Naive B cell (primary cell): ENCODE results near the gene SPATS2. TPM values are rescaled to one million over a fixed set of nuclear protein-coding genes. Genes with fewer than 3 reads are reported as not detected.
"Not testable (repeated sequence)": the region's sequence is repeated elsewhere in the genome, so short reads cannot be mapped to it uniquely, and the experiment has no call there.

Source experiments
- ATAC-seq, 2 donors: fragments of 150-1000 bp; cut with Tn5 transposase; 2 replicates each; pipeline ENCODE4 v1.10.0; 2021; ENCODE audit warnings: low read depth in 2 of 2, mild to moderate bottlenecking in 2 of 2, moderate library complexity in 2 of 2
- DNase-seq: peaks from one replicate; pipeline ENCODE4 v3.0.0; 2022
- H3K27ac Mint-ChIP-seq, 6 donors: one replicate each; pipeline ENCODE4 v1.8.0; 2020 to 2022; ENCODE audit warnings: mild to moderate bottlenecking in 6 of 6, mixed read lengths in 6 of 6, moderate library complexity in 5 of 6, inconsistent platforms in 2 of 6
- H3K27me3 Mint-ChIP-seq, 3 donors: one replicate each; pipeline ENCODE4 v1.8.0; 2021 to 2022; ENCODE audit warnings: mixed read lengths in 3 of 3, mild to moderate bottlenecking in 1 of 3
- H3K36me3 Mint-ChIP-seq, 2 donors: one replicate each; pipeline ENCODE4 v1.8.0; 2020 to 2022; ENCODE audit warnings: mixed read lengths in 2 of 2, inconsistent platforms in 1 of 2, mild to moderate bottlenecking in 1 of 2
- H3K4me1 Mint-ChIP-seq, 3 donors: one replicate each; pipeline ENCODE4 v1.8.0; 2020 to 2022; ENCODE audit warnings: mixed read lengths in 3 of 3, inconsistent platforms in 1 of 3, mild to moderate bottlenecking in 1 of 3, moderate library complexity in 1 of 3
- H3K4me3 Mint-ChIP-seq, 8 donors: one replicate each; pipeline ENCODE4 v1.8.0; 2020 to 2022; ENCODE audit warnings: mild to moderate bottlenecking in 8 of 8, mixed read lengths in 8 of 8, moderate library complexity in 8 of 8, inconsistent platforms in 2 of 8
- H3K9me3 Mint-ChIP-seq, 7 donors: one replicate each; pipeline ENCODE4 v1.8.0; 2020 to 2022; ENCODE audit warnings: mixed read lengths in 7 of 7, mild to moderate bottlenecking in 5 of 7, inconsistent platforms in 2 of 7, moderate library complexity in 1 of 7
- polyA plus RNA-seq, 6 donors: library from polyadenylated mRNA; unstranded; fragments of 300-500 nt; fragmentation: Illumina TruSeq; gene quantifications; one replicate each; pipeline ENCODE4 v1.2.3, GENCODE V29; 2021; ENCODE audit warnings: low read depth in 6 of 6

SPATS2 gene
- polyA plus RNA-seq, 6 donors from 2014 or later: 1.9 to 11.4 (median 9.0) TPM

DNA sequence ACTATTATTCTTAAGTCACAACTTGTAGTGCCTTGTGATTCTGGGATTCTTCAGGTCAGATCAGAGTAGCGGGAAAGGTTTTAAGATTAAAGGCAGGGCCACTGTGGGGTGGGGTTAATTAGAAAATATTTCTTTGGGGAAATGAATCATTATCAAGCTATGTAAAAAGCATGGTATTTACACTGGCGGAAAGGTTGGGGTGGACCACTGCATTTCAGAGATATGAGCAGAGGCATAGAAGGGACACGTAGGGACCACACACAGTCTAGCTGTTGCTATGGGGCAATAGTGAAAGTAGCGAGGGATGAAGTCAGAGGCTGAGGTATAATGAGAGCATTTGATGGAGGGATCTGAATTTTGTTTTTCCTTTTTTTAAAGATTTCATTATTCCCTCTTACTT, 139.9 kb downstream of the SPATS2 start:
- ATAC-seq: no peak
- peaks cover 0 to 10% of the 10 kb centered on the region in 2 donors for H3K36me3 Mint-ChIP-seq
- peak overlapping the region in 1 of 6 donors; percentile 85 for H3K27ac Mint-ChIP-seq
- no peak overlapping the region for H3K4me3 Mint-ChIP-seq
- peaks cover 0 to 7% (median 0%) of the 10 kb centered on the region in 3 donors for H3K4me1 Mint-ChIP-seq
- no peaks in the 10 kb centered on the region for H3K27me3 Mint-ChIP-seq
- DNase-seq: no peak
- no peaks in the 10 kb centered on the region for H3K9me3 Mint-ChIP-seq

DNA sequence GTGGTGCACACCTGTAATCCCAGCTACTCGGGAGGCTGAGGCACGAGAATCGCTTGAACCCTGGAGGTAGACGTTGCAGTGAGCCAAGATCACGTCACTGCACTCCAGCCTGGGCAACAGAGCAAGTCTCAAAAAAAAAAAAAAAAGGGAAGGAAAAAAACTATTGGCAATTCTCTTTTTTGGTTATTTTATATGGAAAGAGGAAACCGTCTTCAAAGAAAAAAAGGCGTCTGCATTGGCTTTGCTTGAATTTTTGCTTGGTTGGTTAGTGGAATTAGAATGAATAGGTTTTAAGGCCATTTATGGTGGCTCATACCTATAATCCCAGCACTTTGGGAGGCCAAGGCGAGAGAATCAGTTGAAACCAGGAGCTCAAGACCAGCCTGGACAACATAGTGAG, 142.4 kb downstream of the SPATS2 start:
- H3K27me3 Mint-ChIP-seq, H3K27ac Mint-ChIP-seq, DNase-seq, H3K36me3 Mint-ChIP-seq, H3K9me3 Mint-ChIP-seq, ATAC-seq, H3K4me1 Mint-ChIP-seq, H3K4me3 Mint-ChIP-seq: not testable (repeated sequence)

DNA sequence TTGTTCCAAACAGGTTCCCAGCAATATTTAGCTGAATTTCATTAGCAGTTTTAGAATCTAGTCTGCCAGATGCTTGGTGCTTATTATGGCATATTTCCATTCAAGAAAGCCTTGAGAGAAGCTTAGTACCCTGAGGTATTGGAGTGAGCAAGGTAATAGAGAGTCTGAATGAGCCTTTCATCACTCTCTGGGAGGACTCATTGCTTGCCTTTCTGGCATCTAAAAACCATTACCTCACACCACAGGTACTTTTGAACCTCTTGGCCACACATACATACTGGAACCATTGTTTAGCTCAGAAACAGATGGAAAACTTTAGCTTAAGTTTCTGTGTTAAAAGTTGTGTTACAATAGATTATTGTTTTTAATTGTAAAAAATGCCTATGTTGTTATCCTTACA, 144.1 kb downstream of the SPATS2 start:
- H3K27ac Mint-ChIP-seq: no peak overlapping the region

DNA sequence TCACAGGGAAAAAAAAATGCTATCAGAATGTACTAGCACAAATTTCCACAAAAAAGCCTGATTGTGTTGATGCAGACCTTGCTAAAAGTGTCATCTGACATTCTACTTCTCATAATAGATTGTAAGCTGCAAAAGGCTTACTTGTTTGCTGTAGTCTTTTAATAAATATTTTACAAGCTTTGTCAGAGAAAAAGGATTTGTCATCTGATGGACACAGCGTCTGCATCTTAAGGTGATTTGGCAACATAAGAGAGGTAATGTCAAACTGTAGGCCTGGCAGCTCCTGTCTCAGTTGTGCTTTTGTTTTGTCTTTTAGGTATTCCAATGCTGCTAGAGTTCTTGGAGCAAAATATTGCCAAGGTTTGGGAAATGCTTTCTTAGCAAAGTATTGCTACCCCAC, 145.3 kb downstream of the SPATS2 start:
- Mint-ChIP-seq H3K27me3 (no peaks in the 10 kb centered on the region), H3K4me3 (no peak overlapping the region), H3K9me3 (no peaks in the 10 kb centered on the region), H3K36me3 (no peaks in the 10 kb centered on the region), H3K4me1 (no peaks in the 10 kb centered on the region), H3K27ac (no peak overlapping the region)
- ATAC-seq (no peak), DNase-seq (no peak)

More for the DNA sequence above, 144.1 kb downstream of the SPATS2 start:
- DNase-seq: no peak
- Mint-ChIP-seq H3K36me3 (no peaks in the 10 kb centered on the region), H3K9me3 (no peaks in the 10 kb centered on the region), H3K4me3 (no peak overlapping the region), H3K27me3 (no peaks in the 10 kb centered on the region), H3K4me1 (no peaks in the 10 kb centered on the region)
- no peak for ATAC-seq

DNA sequence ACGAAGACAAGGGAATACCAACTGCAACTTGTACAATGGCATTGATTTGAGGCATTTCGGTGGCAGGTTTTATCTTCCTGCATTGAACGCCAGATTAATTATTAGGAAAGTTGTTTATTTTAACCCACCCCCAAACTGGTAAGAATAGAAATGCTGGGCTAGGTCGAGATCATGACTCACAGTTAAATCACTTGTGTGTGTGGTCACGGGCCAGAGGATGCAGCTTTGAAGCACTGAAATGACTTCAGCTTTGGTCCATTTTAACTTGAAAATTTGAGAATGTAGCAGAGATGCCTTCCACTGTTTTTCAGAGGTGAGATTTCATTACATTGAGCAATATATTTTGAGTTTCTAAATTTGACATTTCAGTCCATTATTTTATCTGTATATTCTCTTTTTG, 148.0 kb downstream of the SPATS2 start:
- no peaks in the 10 kb centered on the region for H3K36me3 Mint-ChIP-seq
- H3K27me3 Mint-ChIP-seq: no peaks in the 10 kb centered on the region
- H3K9me3 Mint-ChIP-seq: no peaks in the 10 kb centered on the region
- ATAC-seq (no peak), DNase-seq (no peak)
- H3K4me3 Mint-ChIP-seq: no peak overlapping the region
- H3K4me1 Mint-ChIP-seq: no peaks in the 10 kb centered on the region
- H3K27ac Mint-ChIP-seq: no peak overlapping the region

DNA sequence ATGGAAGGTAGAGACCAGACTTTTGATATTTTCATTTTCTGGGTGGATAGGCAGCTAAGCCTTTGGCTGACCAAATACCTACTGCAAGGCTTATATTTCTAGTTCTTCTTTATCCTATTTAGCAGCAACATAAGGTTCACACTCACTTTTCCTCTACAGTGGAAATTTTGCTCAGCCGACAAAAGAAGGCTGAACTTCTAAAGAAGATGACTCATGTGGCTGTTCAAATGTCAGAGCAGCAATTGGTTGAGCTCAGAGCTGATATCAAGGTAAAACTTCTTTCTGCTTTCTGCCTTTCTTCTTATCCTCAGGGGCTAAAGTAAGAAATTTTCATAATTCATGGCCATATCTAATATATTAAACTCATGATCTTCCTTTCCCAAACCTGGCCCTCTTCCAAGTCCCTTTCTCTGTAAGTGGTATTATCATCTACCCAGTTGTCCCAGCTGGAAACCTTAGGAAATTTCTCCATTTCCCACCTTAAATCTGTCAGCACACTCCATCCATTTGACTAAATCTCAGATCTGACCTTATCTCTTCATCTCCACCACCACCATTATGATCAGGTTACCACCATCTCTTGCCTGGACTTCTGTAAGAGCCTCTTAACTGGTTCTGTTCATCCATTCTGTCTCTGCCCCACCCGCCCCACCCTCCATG, 151.8 kb downstream of the SPATS2 start:
- no peak overlapping the region for H3K4me3 Mint-ChIP-seq
- peaks cover 5 to 14% (median 10%) of the 10 kb centered on the region in 3 donors for H3K4me1 Mint-ChIP-seq
- H3K27ac Mint-ChIP-seq: peak overlapping the region in 1 of 6 donors; percentile 72
- no peaks in the 10 kb centered on the region for H3K36me3 Mint-ChIP-seq
- no peaks in the 10 kb centered on the region for H3K27me3 Mint-ChIP-seq
- DNase-seq: no peak
- no peak for ATAC-seq
- H3K9me3 Mint-ChIP-seq: no peaks in the 10 kb centered on the region

DNA sequence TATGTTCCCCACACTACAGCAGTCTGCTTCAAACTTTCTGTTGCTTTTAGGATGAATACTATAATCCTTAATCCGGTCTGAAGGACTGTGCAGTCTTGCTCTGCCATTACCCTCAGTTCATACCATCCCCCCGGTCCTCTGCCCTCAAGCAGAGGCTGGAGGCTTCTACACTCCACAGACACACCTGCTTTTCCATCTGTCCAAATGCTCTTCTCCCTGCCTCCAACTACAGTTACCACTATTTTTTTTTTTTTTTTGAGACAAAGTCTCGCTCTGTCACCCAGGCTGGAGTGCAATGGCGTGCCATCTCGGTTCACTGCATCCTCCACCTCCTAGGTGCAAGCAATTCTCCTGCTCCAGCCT, 152.3 kb downstream of the SPATS2 start:
- Mint-ChIP-seq H3K27me3 (no peaks in the 10 kb centered on the region), H3K36me3 (no peaks in the 10 kb centered on the region), H3K27ac (peak overlapping the region in 1 of 6 donors; percentile 83), H3K4me3 (no peak overlapping the region), H3K9me3 (no peaks in the 10 kb centered on the region), H3K4me1 (peaks cover 5 to 14% (median 10%) of the 10 kb centered on the region in 3 donors)
- ATAC-seq (no peak), DNase-seq (no peak)

DNA sequence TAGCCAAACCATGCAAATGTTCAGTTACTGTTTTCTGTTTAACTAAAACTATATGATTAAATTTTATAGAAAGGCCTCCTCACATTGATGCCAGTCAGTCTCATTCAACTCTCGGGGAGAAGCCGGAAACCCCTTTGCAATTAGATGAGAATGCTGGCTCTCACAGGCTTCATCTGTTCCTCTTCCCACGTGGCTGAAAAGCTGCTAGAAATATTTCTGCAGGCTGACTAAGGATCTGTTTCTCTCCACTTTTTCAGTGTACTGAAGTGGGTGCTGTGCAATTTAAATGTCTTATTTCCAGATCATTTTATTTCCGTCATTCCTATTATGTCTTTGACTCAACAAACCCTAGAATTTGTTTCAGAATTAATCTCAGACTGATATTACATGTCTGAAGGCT, 154.1 kb downstream of the SPATS2 start:
- Mint-ChIP-seq H3K4me3 (peak overlapping the region in 1 of 8 donors; percentile 21), H3K27ac (peak overlapping the region in 1 of 6 donors; percentile 88), H3K27me3 (no peaks in the 10 kb centered on the region), H3K36me3 (peaks cover 5 to 9% of the 10 kb centered on the region in 2 donors), H3K9me3 (no peaks in the 10 kb centered on the region), H3K4me1 (peaks cover 5 to 14% (median 10%) of the 10 kb centered on the region in 3 donors)
- ATAC-seq (no peak), DNase-seq (no peak)

DNA sequence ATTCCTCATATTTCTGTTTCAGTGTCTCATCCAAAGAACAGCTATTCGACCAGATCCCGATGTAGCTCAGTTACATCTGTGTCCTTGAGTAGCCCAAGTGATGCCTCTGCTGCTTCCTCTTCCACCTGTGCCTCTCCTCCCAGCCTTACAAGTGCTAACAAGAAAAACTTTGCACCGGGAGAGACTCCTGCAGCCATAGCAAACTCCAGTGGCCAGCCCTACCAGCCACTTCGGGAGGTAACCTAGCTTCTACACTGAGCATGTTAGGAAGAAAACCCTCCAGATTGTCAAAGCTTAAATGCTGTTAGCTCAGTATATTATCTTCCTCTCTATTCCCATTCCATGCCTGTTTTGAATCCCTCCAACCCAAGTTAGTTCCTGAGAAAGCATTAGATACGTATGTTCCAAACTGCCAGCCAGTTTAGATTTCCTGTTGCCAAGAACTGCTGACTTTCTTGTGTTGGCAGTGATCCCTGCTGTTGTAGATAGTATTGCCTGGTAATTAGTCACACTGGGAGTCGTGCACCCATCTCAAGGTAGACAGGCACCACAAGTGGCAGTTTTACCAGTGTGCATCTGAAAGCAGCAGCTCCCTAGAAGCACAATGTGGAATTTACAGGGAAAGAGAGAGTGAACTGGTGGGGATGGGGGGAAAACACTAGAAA, 157.5 kb downstream of the SPATS2 start:
- Mint-ChIP-seq H3K9me3 (no peaks in the 10 kb centered on the region), H3K27ac (no peak overlapping the region), H3K27me3 (no peaks in the 10 kb centered on the region), H3K36me3 (peaks cover 5 to 9% of the 10 kb centered on the region in 2 donors), H3K4me1 (peaks cover 10 to 14% (median 12%) of the 10 kb centered on the region in 3 donors), H3K4me3 (no peak overlapping the region)
- ATAC-seq (no peak), DNase-seq (no peak)

DNA sequence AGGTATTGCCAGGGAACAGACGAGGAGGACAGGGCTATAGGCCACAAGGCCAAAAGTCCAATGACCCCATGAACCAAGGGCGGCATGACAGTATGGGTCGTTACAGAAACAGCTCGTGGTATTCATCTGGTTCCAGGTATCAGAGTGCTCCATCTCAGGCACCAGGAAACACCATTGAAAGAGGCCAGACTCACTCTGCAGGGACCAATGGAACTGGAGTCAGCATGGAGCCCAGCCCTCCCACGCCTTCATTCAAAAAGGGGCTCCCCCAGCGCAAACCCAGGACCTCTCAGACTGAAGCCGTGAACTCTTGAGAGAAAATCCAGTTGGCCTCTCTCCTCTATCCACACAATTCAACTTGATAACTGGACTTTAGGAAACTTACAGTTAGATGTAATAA, 158.7 kb downstream of the SPATS2 start:
- H3K27ac Mint-ChIP-seq: no peak overlapping the region
- H3K9me3 Mint-ChIP-seq: no peaks in the 10 kb centered on the region
- peaks cover 10 to 14% (median 12%) of the 10 kb centered on the region in 3 donors for H3K4me1 Mint-ChIP-seq
- H3K36me3 Mint-ChIP-seq: peaks cover 5 to 9% of the 10 kb centered on the region in 2 donors
- H3K4me3 Mint-ChIP-seq: no peak overlapping the region
- DNase-seq: no peak
- no peaks in the 10 kb centered on the region for H3K27me3 Mint-ChIP-seq
- no peak for ATAC-seq

DNA sequence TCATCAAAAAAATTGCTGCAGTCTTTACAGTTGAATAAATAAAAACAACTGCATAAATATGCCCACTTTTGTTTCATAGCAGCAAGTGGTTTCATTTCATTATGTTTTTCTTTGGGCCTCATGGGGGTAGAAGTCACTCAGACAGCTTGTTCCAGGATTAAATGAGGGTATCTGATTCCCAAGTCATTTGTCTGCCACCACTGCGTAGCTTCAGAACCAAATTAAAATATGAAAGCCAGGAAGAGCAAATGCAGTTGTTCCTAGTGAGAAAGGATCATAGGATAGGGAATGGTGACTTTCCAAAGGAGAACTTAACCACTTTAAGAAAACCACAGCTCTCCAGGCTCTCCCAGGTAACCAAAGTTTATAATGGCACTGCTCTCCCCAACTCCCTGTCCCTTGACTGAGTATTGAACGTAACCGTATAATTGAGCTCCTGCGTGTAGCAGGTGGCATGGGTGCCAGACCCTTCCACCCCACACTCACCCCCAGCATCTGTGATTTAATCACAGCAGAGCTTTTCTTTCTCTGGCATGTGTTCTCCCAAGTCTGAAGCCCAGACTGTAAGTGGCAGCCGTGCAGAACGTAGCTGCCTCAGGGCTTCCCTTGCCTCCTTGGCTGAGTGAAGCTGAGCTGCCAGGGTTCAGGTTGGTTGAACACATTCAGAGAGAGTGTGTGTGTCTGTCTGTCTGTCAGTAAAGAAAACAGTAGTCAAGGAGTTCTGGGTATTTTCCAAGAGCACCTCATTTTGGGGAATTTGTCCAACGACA, 160.3 kb downstream of the SPATS2 start:
- H3K27me3 Mint-ChIP-seq: peaks cover 0 to 1% (median 0%) of the 10 kb centered on the region in 3 donors
- peaks cover 1 to 4% (median 3%) of the 10 kb centered on the region in 3 donors for H3K4me1 Mint-ChIP-seq
- ATAC-seq: no peak
- H3K4me3 Mint-ChIP-seq: no peak overlapping the region
- no peak overlapping the region for H3K27ac Mint-ChIP-seq
- DNase-seq: no peak
- peaks cover 5 to 9% of the 10 kb centered on the region in 2 donors for H3K36me3 Mint-ChIP-seq
- H3K9me3 Mint-ChIP-seq: no peaks in the 10 kb centered on the region

DNA sequence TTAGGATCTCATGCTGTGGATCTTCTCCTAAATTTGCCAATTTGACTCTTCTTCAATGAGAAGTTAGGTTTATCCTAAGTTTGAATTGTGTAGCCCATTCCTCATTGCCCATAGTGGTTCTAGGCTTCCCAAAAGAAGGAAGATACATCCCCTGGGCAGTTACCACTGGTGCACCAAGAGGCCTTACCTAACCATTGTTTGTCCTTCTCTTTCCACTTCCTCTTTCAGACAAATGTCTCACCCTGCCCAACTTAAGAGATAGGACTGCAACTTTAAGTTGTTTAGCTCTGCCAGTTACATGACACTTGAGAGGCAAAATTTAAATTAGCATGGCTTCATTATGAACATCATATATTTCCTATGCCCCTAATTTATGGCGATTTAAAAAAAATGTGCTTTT, 162.2 kb downstream of the SPATS2 start:
- no peak for DNase-seq
- no peak for ATAC-seq
- Mint-ChIP-seq H3K4me1 (peaks cover 0 to 4% (median 2%) of the 10 kb centered on the region in 3 donors), H3K36me3 (peaks cover 5 to 9% of the 10 kb centered on the region in 2 donors), H3K9me3 (no peaks in the 10 kb centered on the region), H3K27ac (no peak overlapping the region), H3K27me3 (peaks cover 0 to 10% (median 0%) of the 10 kb centered on the region in 3 donors), H3K4me3 (no peak overlapping the region)

DNA sequence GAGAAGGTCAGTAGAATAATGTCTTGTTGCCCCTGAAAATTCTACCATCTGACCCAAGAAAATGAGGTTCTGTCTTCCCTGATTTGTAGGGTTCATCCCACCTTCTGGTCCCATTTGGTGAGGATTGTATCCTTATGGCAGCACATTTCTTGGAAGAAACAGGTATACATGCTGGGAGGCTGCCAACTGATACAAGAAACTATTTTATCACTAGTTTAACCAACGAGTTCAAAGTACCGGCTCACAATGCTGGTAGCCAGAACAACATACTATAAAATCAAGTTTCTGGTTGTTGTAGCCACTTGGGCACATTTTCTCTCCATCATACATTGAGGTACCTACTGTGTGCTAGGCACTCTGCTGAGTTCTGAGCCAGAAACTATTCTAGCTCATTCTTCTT, 164.5 kb downstream of the SPATS2 start:
- ATAC-seq (no peak), DNase-seq (no peak)
- no peak overlapping the region for H3K4me3 Mint-ChIP-seq
- H3K27ac Mint-ChIP-seq: no peak overlapping the region
- no peaks in the 10 kb centered on the region for H3K9me3 Mint-ChIP-seq
- peaks cover 10 to 23% (median 20%) of the 10 kb centered on the region in 3 donors for H3K27me3 Mint-ChIP-seq
- H3K4me1 Mint-ChIP-seq: peaks cover 8 to 13% (median 8%) of the 10 kb centered on the region in 3 donors
- H3K36me3 Mint-ChIP-seq: no peaks in the 10 kb centered on the region

DNA sequence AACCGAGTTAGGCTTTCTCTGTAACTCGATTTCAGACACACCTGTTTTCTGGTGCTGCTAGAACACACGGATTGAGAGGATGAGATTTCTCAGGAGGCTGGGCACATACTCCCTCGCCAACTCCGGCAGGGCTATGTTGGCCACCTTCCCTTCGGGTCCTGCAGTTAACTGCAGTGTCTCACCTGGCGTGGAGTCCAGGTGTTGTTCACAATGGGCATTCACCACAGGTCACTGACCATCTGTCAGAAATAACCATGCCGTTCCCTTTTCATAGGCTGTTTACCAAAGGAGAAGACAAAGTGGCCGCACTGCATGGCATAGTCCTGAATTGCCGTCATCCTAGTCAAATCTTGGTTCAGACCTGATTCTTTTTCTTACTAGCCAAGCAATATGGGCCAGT, 166.1 kb downstream of the SPATS2 start:
- H3K36me3 Mint-ChIP-seq: no peaks in the 10 kb centered on the region
- H3K9me3 Mint-ChIP-seq: no peaks in the 10 kb centered on the region
- H3K4me3 Mint-ChIP-seq: no peak overlapping the region
- H3K27me3 Mint-ChIP-seq: peaks cover 17 to 30% (median 23%) of the 10 kb centered on the region in 3 donors
- peaks cover 15 to 23% (median 23%) of the 10 kb centered on the region in 3 donors for H3K4me1 Mint-ChIP-seq
- ATAC-seq (no peak), DNase-seq (no peak)
- H3K27ac Mint-ChIP-seq: no peak overlapping the region
